ENCODE results near the gene DRAP1.

GRCh38 chr11:65932558-65932919, 13.3 kb downstream of the DRAP1 start:
- TF ChIP-seq POLR2A (IDR thresholded peaks at IDR 0.05), result no peak
- no peak for TF ChIP-seq CTCF (IDR thresholded peaks at IDR 0.05 in 4 of 5, conservative IDR thresholded peaks at IDR 0.05 in 1 of 5)
